Endothelial cell of umbilical vein (primary cell): ENCODE measurements around the gene DND1. TPM values are rescaled to one million over a fixed set of nuclear protein-coding genes. Genes with fewer than 3 reads are reported as not detected.
"Not testable (repeated sequence)": the region's sequence is repeated elsewhere in the genome, so short reads cannot be mapped to it uniquely, and the experiment has no call there.

Source experiments
- Bru-seq: library from RNA; stranded (reverse); fragments of 400-500 nt; gene quantifications from one replicate; lab custom pipeline; 2021; lab: Mats Ljungman, UMichigan
- BruChase-seq, 2 experiments: library from RNA; stranded (reverse); fragments of 400-500 nt; gene quantifications; one replicate each; lab custom pipeline; 2021; lab: Mats Ljungman, UMichigan
- BruUV-seq: library from RNA; stranded (reverse); fragments of 400-500 nt; replicated peaks from 2 replicates; lab custom pipeline; 2021; lab: Mats Ljungman, UMichigan
- CTCF ChIA-PET: fragments of 300-600, 350-600 bp; sonication (Branson Sonifier 250); formaldehyde crosslinking; loops from one replicate; lab custom pipeline; 2021; ENCODE audit warnings: antibody characterized with exemption, inconsistent platforms; lab: Charles Lee
- POLR2A ChIA-PET: fragments of 300-600, 350-600 bp; sonication (Branson Sonifier 250); formaldehyde crosslinking; loops from one replicate; lab custom pipeline; 2021; ENCODE audit warnings: antibody characterized with exemption, inconsistent platforms; lab: Charles Lee
- DNase-seq: peaks from one replicate; pipeline ENCODE4 v3.0.0-alpha.2; 2011; ENCODE audit warnings: low read depth, low spot score
- FAIRE-seq: peaks from 2 replicates; lab custom pipeline; 2011; peaks lifted over from hg19 to GRCh38; lab: Jason Lieb, UNC
- H2AFZ ChIP-seq: 2 replicates; pipeline ENCODE4 v1.6.0; 2012; ENCODE audit warnings: low read depth, low read length, control low read depth, inconsistent platforms
- H3K27ac ChIP-seq: 2 replicates; pipeline ENCODE4 v1.5.1; 2011; ENCODE audit warnings: low read depth, mild to moderate bottlenecking, control low read depth, low read length, moderate library complexity; ENCODE audit not compliant: insufficient read depth
- H3K27me3 ChIP-seq, 2 experiments: 2 replicates each; pipeline versions ENCODE4 v1.6.0 to v1.6.1; 2011; ENCODE audit warnings: low read length in 2 of 2, mixed read lengths in 1 of 2; ENCODE audit not compliant: control insufficient read depth in 2 of 2, insufficient read depth in 2 of 2
- H3K36me3 ChIP-seq, 2 experiments: 2 replicates in 1 of 2; 3 replicates in 1 of 2; pipeline ENCODE4 v1.5.1; 2011; ENCODE audit warnings: low read length in 2 of 2, mild to moderate bottlenecking in 1 of 2, moderate library complexity in 1 of 2; ENCODE audit not compliant: control insufficient read depth in 2 of 2, insufficient read depth in 2 of 2; ENCODE audit errors: extremely low read depth in 1 of 2
- H3K4me1 ChIP-seq: 3 replicates; pipeline ENCODE4 v1.5.1; 2011; ENCODE audit warnings: mild to moderate bottlenecking, low read length; ENCODE audit not compliant: control insufficient read depth, insufficient read depth; ENCODE audit errors: extremely low read depth
- H3K4me2 ChIP-seq: 2 replicates; pipeline ENCODE4 v1.6.1; 2011; ENCODE audit warnings: low read length, control low read depth, mixed read lengths; ENCODE audit not compliant: insufficient read depth
- H3K4me3 ChIP-seq, 3 experiments: fragments of 200-600 bp in 1 of 3; sonication (generic), shearing (Covaris generic) in 1 of 3; replicated peaks in 1 of 3; 2 replicates each; pipeline ENCODE4 v1.5.1; 2011 to 2016; ENCODE audit warnings: control low read depth in 3 of 3, low read length in 3 of 3, mild to moderate bottlenecking in 2 of 3, inconsistent platforms in 1 of 3, low read depth in 1 of 3, moderate library complexity in 1 of 3; ENCODE audit not compliant: insufficient read depth in 1 of 3
- H3K79me2 ChIP-seq: 2 replicates; pipeline ENCODE4 v1.6.0; 2012; ENCODE audit warnings: low read length, inconsistent platforms; ENCODE audit not compliant: control insufficient read depth, insufficient read depth
- H3K9ac ChIP-seq: replicated peaks from 2 replicates; pipeline ENCODE3; 2011; ENCODE audit warnings: low read length, control low read depth; ENCODE audit not compliant: insufficient read depth; ENCODE audit errors: extremely low read depth
- H3K9me1 ChIP-seq: replicated peaks from 3 replicates; pipeline ENCODE4 v1.6.0; 2011; ENCODE audit warnings: mild to moderate bottlenecking, low read length; ENCODE audit not compliant: control insufficient read depth, insufficient read depth; ENCODE audit errors: extremely low read depth
- H3K9me3 ChIP-seq: replicated peaks from 2 replicates; pipeline ENCODE4 v1.5.1; 2012; ENCODE audit warnings: low read length, inconsistent platforms; ENCODE audit not compliant: control insufficient read depth, insufficient read depth
- H4K20me1 ChIP-seq: replicated peaks from 2 replicates; pipeline ENCODE3; 2011; ENCODE audit warnings: mild to moderate bottlenecking, low read length; ENCODE audit not compliant: control insufficient read depth, insufficient read depth; ENCODE audit errors: extremely low read depth
- POLR2AphosphoS5 ChIP-seq: IDR thresholded peaks from 2 replicates; pipeline ENCODE4 v1.6.1; 2012; ENCODE audit warnings: low read depth, mild to moderate bottlenecking, control low read depth, low read length, moderate library complexity; ENCODE audit not compliant: insufficient read depth
- dilution Hi-C: fragments of 300-500 bp; cut with MboI; formaldehyde crosslinking; loops from one replicate; pipeline ENCODE4 v1.15.0; 2019; ENCODE audit warnings: low sequenced_read_pairs; ENCODE audit not compliant: extremely low pct_ligation_motif_present
- intact Hi-C: fragments of 100-400 bp; cut with micrococcal nuclease; formaldehyde crosslinking; loops from one replicate; pipeline ENCODE4 v1.10.0; 2022
- long read RNA-seq: library from polyadenylated mRNA; stranded (forward); transcript quantifications from one replicate; pipeline ENCODE4 v2.0.0, GENCODE V29; 2021
- polyA minus RNA-seq, 3 experiments: library from RNA; depleted of rRNA, polyadenylated mRNA; stranded (reverse); fragments of >200 nt; gene quantifications; 1 replicate in 1 of 3; 2 replicates in 2 of 3; pipeline ENCODE4 v1.2.3, GENCODE V29; 2011
- polyA plus RNA-seq, 4 experiments: library from polyadenylated mRNA; depleted of rRNA in 3 of 4; stranded (reverse) in 3 of 4; unstranded in 1 of 4; fragments of >200 nt; gene quantifications; 2 replicates each; pipeline versions ENCODE4 v1.2.1 to v1.2.3, GENCODE V29; 2011 to 2012; ENCODE audit warnings: missing spikeins in 1 of 4
- total RNA-seq: library from RNA; stranded (reverse); gene quantifications from 2 replicates; pipeline ENCODE4 v1.2.3, GENCODE V29; 2021
- TF ChIP-seq, protein P1 (sequence below), 2 donors: IDR thresholded peaks; 1 replicate in 1 of 2; 2 replicates in 1 of 2; pipeline ENCODE4 v1.5.1; 2011; ENCODE audit warnings: low read length in 2 of 2, mild to moderate bottlenecking in 2 of 2, moderate library complexity in 2 of 2, control low read depth in 1 of 2, inconsistent platforms in 1 of 2, low read depth in 1 of 2; ENCODE audit not compliant: insufficient read depth in 1 of 2; ENCODE audit errors: extremely low read depth in 1 of 2

DND1 gene
- total RNA-seq (1.1 TPM in 2 replicates), polyA plus RNA-seq (1.2 and 1.4 TPM in 2 replicates), polyA minus RNA-seq (0.38 and 0.56 TPM in 2 replicates), Bru-seq, nascent RNA (percentile 34 among the genes with signal in this experiment), BruChase-seq, experiment 1, labeled RNA remaining after a 6-hour chase (percentile 45 among the genes with signal in this experiment), BruChase-seq, experiment 2, labeled RNA remaining after a 2-hour chase (percentile 36 among the genes with signal in this experiment)
- 0.42 and 0.44 TPM in 2 replicates for polyA plus RNA-seq (2011; cell fraction: cytosol; rRNA removed)
- polyA plus RNA-seq (2011; cell fraction: nucleus; rRNA removed), result 5.1 and 5.5 TPM in 2 replicates
- polyA plus RNA-seq (2012), result not detected in 2 replicates
- not detected for polyA minus RNA-seq (2011; cell fraction: cytosol; rRNA and poly(A)+ RNA removed)
- 0.77 and 0.96 TPM in 2 replicates for polyA minus RNA-seq (2011; cell fraction: nucleus; rRNA and poly(A)+ RNA removed)
- long read RNA-seq, partial matches to known transcripts, result 0 of 1 reads
- long read RNA-seq, other reads (novel, unspliced or antisense), result 1 of 1 reads

DNA sequence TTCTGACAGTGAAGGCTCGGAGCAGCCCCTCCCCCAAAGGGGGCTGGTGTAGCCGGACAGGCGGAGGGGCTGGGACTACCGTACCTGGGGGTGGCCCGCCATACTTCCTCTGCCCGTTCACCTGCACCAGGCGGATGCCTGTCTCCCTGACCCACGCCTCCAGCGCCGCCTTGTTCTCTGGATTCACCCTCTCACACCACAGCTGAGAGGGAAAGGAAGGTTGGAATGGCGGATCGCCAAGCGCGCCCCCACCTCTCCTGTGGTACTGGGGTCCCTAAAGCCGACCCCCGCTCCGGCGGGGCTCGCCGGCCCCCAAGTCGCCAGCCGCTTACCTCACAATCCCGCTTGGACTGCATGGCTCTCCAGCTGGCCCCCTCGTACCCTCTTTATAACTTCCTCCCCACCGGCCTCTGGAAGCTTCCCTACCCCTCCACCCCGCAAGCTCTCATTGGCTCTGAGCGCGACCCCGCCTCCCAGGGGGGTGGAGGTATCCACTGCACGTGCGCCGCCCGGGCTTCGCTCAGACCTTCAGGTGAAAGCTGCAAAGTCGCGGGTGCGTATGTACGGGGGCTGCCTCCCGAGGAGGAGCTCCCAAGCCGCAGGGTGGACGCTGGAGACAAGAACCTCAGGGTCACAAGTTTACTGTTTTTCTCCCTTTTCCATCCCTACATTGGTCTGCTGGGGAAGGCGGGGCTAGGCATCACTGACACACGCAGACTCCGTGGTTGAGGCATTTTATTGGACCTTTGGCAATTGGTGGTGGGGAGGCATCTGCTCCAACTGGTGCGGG lies at the start of gene DND1:
DND1 (minus strand) TSS at position 390 of the 790 bp plus-strand sequence; CDS start at position 356, 34 bp downstream.
- Histone ChIP-seq H3K79me2 (no peaks in the 10 kb centered on the region), H4K20me1 (no peaks in the 10 kb centered on the region), H3K9ac (no peak within 1 kb of the TSS), H3K27ac (no peak within 1 kb of the TSS), H3K9me1 (no peaks in the 10 kb centered on the region), H3K27me3 (no peaks in the 10 kb centered on the region), H3K4me2 (peak within 1 kb of the TSS; percentile 47), H3K36me3 (peaks cover 16 to 37% of the 10 kb centered on the region in 2 experiments), H3K4me3 (peak within 1 kb of the TSS in 1 of 3 experiments; percentile 6), H3K4me1 (peaks cover 3% of the 10 kb centered on the region), H2AFZ (peak within 1 kb of the TSS; percentile 57), H3K9me3 (no peaks in the 10 kb centered on the region)
- no TSS peak for BruUV-seq
- FAIRE-seq (no peak), DNase-seq (no peak)
- ChIA-PET CTCF (no interaction called here), POLR2A (no interaction called here)
- TF ChIP-seq, protein P1, sequence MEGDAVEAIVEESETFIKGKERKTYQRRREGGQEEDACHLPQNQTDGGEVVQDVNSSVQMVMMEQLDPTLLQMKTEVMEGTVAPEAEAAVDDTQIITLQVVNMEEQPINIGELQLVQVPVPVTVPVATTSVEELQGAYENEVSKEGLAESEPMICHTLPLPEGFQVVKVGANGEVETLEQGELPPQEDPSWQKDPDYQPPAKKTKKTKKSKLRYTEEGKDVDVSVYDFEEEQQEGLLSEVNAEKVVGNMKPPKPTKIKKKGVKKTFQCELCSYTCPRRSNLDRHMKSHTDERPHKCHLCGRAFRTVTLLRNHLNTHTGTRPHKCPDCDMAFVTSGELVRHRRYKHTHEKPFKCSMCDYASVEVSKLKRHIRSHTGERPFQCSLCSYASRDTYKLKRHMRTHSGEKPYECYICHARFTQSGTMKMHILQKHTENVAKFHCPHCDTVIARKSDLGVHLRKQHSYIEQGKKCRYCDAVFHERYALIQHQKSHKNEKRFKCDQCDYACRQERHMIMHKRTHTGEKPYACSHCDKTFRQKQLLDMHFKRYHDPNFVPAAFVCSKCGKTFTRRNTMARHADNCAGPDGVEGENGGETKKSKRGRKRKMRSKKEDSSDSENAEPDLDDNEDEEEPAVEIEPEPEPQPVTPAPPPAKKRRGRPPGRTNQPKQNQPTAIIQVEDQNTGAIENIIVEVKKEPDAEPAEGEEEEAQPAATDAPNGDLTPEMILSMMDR (IDR thresholded peaks at IDR 0.05; ENCODE audit: extremely low read depth in 1 of 2, insufficient read depth in 1 of 2, low read depth in 1 of 2, low read length in 2 of 2), result no peak
- no peak for TF ChIP-seq POLR2AphosphoS5
- intact Hi-C loops (no loop called here), dilution Hi-C loops (no loop called here)

DNA sequence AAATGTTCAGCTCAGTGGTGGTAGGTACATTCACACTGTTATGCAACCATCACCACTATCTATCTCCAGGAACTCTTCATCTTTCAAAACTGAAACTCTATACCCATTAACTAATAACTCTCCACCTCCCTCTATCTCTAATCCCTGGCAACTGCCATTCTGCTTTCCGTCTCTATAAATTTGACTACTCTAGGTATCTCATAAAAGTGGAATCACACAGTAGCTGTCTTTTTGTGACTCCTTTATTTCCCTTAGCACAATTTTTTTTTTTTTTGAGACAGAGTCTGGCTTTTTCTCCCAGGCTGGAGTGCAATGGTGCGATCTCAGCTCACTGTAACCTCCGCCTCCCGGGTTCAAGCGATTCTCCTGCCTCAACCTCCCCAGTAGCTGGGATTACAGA lies 48.0 kb upstream of the DND1 start:
- H3K27me3 ChIP-seq, H3K4me3 ChIP-seq, H3K4me1 ChIP-seq, POLR2A ChIA-PET, H3K9me3 ChIP-seq, FAIRE-seq, DNase-seq, H3K27ac ChIP-seq, H3K79me2 ChIP-seq, H3K36me3 ChIP-seq, BruUV-seq, H4K20me1 ChIP-seq, H2AFZ ChIP-seq, H3K9me1 ChIP-seq, dilution Hi-C loops, H3K9ac ChIP-seq, H3K4me2 ChIP-seq: not testable (repeated sequence)
- intact Hi-C loops, result loop anchor here (2.0 kb wide), 1 partner anchor 481 kb away; no protein-coding TSS in a partner anchor
- CTCF ChIA-PET, result interaction anchor here (0.9 to 4.2 kb wide), 4 partner anchors 10 to 360 kb away, joined by 3 to 64 read pairs (median 8); partner anchors contain the start of gene ZMAT2

DNA sequence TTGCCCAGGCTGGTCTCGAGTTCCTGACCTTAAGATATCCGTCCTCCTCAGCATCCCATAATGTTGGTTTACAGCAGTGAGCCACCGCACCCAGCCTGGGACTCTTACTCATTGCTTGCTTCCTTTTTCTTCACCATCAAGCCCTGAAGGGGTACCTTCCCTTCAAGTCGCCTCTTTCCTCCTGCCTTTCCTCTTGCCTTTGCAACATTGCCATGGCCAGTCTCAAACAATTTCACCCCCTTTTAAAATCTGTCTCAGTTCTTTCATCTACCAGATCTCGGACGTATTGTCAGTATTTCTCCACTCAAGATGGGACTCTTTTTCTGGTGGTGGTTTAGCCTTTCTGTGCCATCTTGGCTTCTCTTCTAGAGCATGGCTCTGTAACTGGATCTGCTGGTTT lies 47.4 kb upstream of the DND1 start:
- intact Hi-C loops, result loop anchor here (1.0 to 2.0 kb wide), 4 partner anchors 145 to 480 kb away; no protein-coding TSS in a partner anchor
- POLR2A ChIA-PET, result not testable (repeated sequence)

More for the DNA sequence above, 47.4 kb upstream of the DND1 start:
- H3K4me2 ChIP-seq, DNase-seq, H2AFZ ChIP-seq, BruUV-seq, H4K20me1 ChIP-seq, H3K9me1 ChIP-seq, H3K79me2 ChIP-seq, H3K4me1 ChIP-seq, H3K4me3 ChIP-seq, H3K9ac ChIP-seq, FAIRE-seq, H3K27ac ChIP-seq, H3K27me3 ChIP-seq, H3K9me3 ChIP-seq, H3K36me3 ChIP-seq, dilution Hi-C loops: not testable (repeated sequence)
- CTCF ChIA-PET, result interaction anchor here (0.7 to 4.2 kb wide), 10 partner anchors 10 to 476 kb away, joined by 3 to 64 read pairs (median 6); partner anchors contain the start of gene HBEGF
